Liver (tissue), 9 donors: ENCODE data around the gene FMN1. TPM values are rescaled to one million over a fixed set of nuclear protein-coding genes. Genes with fewer than 3 reads are reported as not detected.

ENCODE experiments used
- DNase-seq: peaks from one replicate; pipeline ENCODE4 v3.0.0-alpha.2; 2017; ENCODE audit warnings: low spot score
- H3K27ac ChIP-seq, 2 donors: one replicate each; pipeline ENCODE4 v1.7.0; 2013; ENCODE audit warnings: inconsistent platforms in 2 of 2, low read length in 2 of 2, control low read depth in 1 of 2, low read depth in 1 of 2, mild to moderate bottlenecking in 1 of 2
- H3K27me3 ChIP-seq, 4 donors: one replicate each; pipeline versions ENCODE4 v1.6.1 to v1.7.0; 2013; ENCODE audit warnings: low read length in 3 of 4, inconsistent platforms in 1 of 4, mild to moderate bottlenecking in 1 of 4, moderate library complexity in 1 of 4; ENCODE audit not compliant: control insufficient read depth in 4 of 4, insufficient read depth in 4 of 4
- H3K36me3 ChIP-seq, 4 donors: one replicate each; pipeline versions ENCODE4 v1.6.1 to v1.7.0; 2013; ENCODE audit warnings: low read length in 3 of 4, mild to moderate bottlenecking in 3 of 4, low read depth in 1 of 4, moderate library complexity in 1 of 4; ENCODE audit not compliant: control insufficient read depth in 4 of 4, insufficient read depth in 3 of 4
- H3K4me1 ChIP-seq, 4 donors: one replicate each; pipeline versions ENCODE4 v1.6.1 to v1.7.0; 2013; ENCODE audit warnings: low read length in 3 of 4, mild to moderate bottlenecking in 3 of 4, moderate library complexity in 1 of 4; ENCODE audit not compliant: control insufficient read depth in 4 of 4, insufficient read depth in 4 of 4
- H3K4me3 ChIP-seq, 3 donors: one replicate each; pipeline versions ENCODE4 v1.6.1 to v1.7.0; 2013; ENCODE audit warnings: low read length in 3 of 3, control low read depth in 1 of 3, low read depth in 1 of 3, mild to moderate bottlenecking in 1 of 3
- H3K9ac ChIP-seq, 2 donors: one replicate each; pipeline ENCODE4 v1.7.0; 2013; ENCODE audit warnings: low read length in 2 of 2, mild to moderate bottlenecking in 2 of 2, moderate library complexity in 2 of 2, control low read depth in 1 of 2, low read depth in 1 of 2
- H3K9me3 ChIP-seq, 4 donors: one replicate each; pipeline versions ENCODE4 v1.6.1 to v1.7.0; 2013; ENCODE audit warnings: low read length in 3 of 4; ENCODE audit not compliant: control insufficient read depth in 4 of 4
- ATF3 ChIP-seq: IDR thresholded peaks from 2 replicates; pipeline ENCODE4 v1.6.1; 2016; ENCODE audit warnings: antibody characterized with exemption
- CTCF ChIP-seq: fragments of 150-350 bp; IDR thresholded peaks from 2 replicates; pipeline ENCODE4 v1.5.1; 2017; ENCODE audit warnings: improper control_type of control experiment, low read depth, low read length; ENCODE audit not compliant: missing input control
- FOXA1 ChIP-seq: IDR thresholded peaks from 2 replicates; pipeline ENCODE4 v1.6.1; 2016; ENCODE audit warnings: antibody characterized with exemption
- GABPA ChIP-seq, 2 donors: IDR thresholded peaks in 1 of 2; conservative IDR thresholded peaks in 1 of 2; 2 replicates each; pipeline ENCODE4 v1.6.1; 2016; ENCODE audit warnings: antibody characterized with exemption in 2 of 2, mild to moderate bottlenecking in 1 of 2, moderate library complexity in 1 of 2
- HNF4A ChIP-seq, 2 donors: conservative IDR thresholded peaks; 2 replicates each; pipeline ENCODE4 v1.6.1; 2016; ENCODE audit warnings: antibody characterized with exemption in 2 of 2, mild to moderate bottlenecking in 2 of 2
- HNF4G ChIP-seq: IDR thresholded peaks from 2 replicates; pipeline ENCODE4 v1.6.1; 2016; ENCODE audit warnings: antibody characterized with exemption
- RAD21 ChIP-seq, 2 donors: IDR thresholded peaks; 2 replicates each; pipeline ENCODE4 v1.6.1; 2016; ENCODE audit warnings: antibody characterized with exemption in 2 of 2, mild to moderate bottlenecking in 2 of 2
- RXRA ChIP-seq, 2 donors: IDR thresholded peaks; 2 replicates each; pipeline ENCODE4 v1.6.1; 2017 to 2018; ENCODE audit warnings: antibody characterized with exemption in 2 of 2, mild to moderate bottlenecking in 1 of 2
- TAF1 ChIP-seq: conservative IDR thresholded peaks from 2 replicates; pipeline ENCODE4 v1.6.1; 2016; ENCODE audit warnings: antibody characterized with exemption, mild to moderate bottlenecking
- YY1 ChIP-seq: IDR thresholded peaks from 2 replicates; pipeline ENCODE4 v1.6.1; 2016; ENCODE audit warnings: antibody characterized with exemption, mild to moderate bottlenecking
- ZBTB33 ChIP-seq: IDR thresholded peaks from 2 replicates; pipeline ENCODE4 v1.6.1; 2016; ENCODE audit warnings: antibody characterized with exemption
- WGBS: extraction: QIAGEN DNeasy Blood & Tissue Kit; methylation state at CpG from one replicate; pipeline ENCODE4 v1.1.7; 2013; 5-methylcytosine and 5-hydroxymethylcytosine counted together
- polyA plus RNA-seq, 2 donors: library from polyadenylated mRNA; stranded (reverse) in 1 of 2; unstranded in 1 of 2; fragments of 200-250 nt in 1 of 2; fragments of >200 nt in 1 of 2; fragmentation: Nextera tagmentation in 1 of 2; extraction: Ambion mirVana in 1 of 2; gene quantifications; one replicate each; pipeline versions ENCODE4 v1.2.1 to v1.2.3, GENCODE V29; 2013 to 2015
- total RNA-seq, 2 donors: library from RNA; depleted of rRNA; stranded (reverse); fragments of >200 nt; gene quantifications; one replicate each; pipeline ENCODE4 v1.2.3, GENCODE V29; 2014
- donor health status: healthy.
- donor health status: healthy.
- donor health status: healthy.
- donor health status: healthy.
- donor health status: healthy.

FMN1 gene
- total and polyA plus RNA-seq, 4 donors, result 0.21 to 5.4 (median 0.53) TPM

GRCh38 chr15:33136353-33136752 is 58.2 kb downstream of the FMN1 start:
- TF ChIP-seq HNF4G, result no peak
- TF ChIP-seq ZBTB33, result no peak
- TF ChIP-seq GABPA (IDR thresholded peaks at IDR 0.05 in 1 of 2, conservative IDR thresholded peaks at IDR 0.05 in 1 of 2), result no peak
- no peak for TF ChIP-seq TAF1
- Histone ChIP-seq H3K27ac (no peak overlapping the region), H3K4me3 (no peak overlapping the region)

GRCh38 chr15:33135355-33135781 is 59.1 kb downstream of the FMN1 start:
- no peaks in the 10 kb centered on the region for H3K9me3 ChIP-seq
- no peaks in the 10 kb centered on the region for H3K27me3 ChIP-seq
- H3K36me3 ChIP-seq, result no peaks in the 10 kb centered on the region
- no peak overlapping the region for H3K27ac ChIP-seq
- 76% methylated on average over 5 of the region's 5 CpGs for WGBS
- DNase-seq, result no peak
- no peak overlapping the region for H3K4me3 ChIP-seq
- H3K4me1 ChIP-seq, result no peaks in the 10 kb centered on the region
- H3K9ac ChIP-seq, result no peak overlapping the region
- TF ChIP-seq ATF3, result no peak
- TF ChIP-seq ZBTB33, result no peak

More at GRCh38 chr15:33136353-33136752, 58.2 kb downstream of the FMN1 start:
- WGBS, result 49% methylated on average over 4 of the region's 4 CpGs
- DNase-seq, result no peak
- H3K9me3 ChIP-seq, result no peaks in the 10 kb centered on the region
- no peaks in the 10 kb centered on the region for H3K4me1 ChIP-seq
- H3K27me3 ChIP-seq, result no peaks in the 10 kb centered on the region
- no peak overlapping the region for H3K9ac ChIP-seq
- H3K36me3 ChIP-seq, result no peaks in the 10 kb centered on the region

- WGBS, result 83% methylated on average over 3 of the region's 3 CpGs
- Histone ChIP-seq H3K9me3 (no peaks in the 10 kb centered on the region), H3K27ac (no peak overlapping the region), H3K36me3 (no peaks in the 10 kb centered on the region), H3K4me3 (no peak overlapping the region), H3K27me3 (no peaks in the 10 kb centered on the region), H3K9ac (no peak overlapping the region), H3K4me1 (no peaks in the 10 kb centered on the region)
- no peak for DNase-seq
- TF ChIP-seq CTCF, result peak; percentile 47
- no peak for TF ChIP-seq RXRA (IDR thresholded peaks at IDR 0.05)
- peak; percentile 76 to 80 for TF ChIP-seq RAD21 (IDR thresholded peaks at IDR 0.05)
- no peak for TF ChIP-seq ATF3
- TF ChIP-seq YY1, result no peak
- no peak for TF ChIP-seq HNF4A (conservative IDR thresholded peaks at IDR 0.05)
- no peak for TF ChIP-seq TAF1
- no peak for TF ChIP-seq FOXA1
Measured at GRCh38 chr15:33132722-33133345, 61.7 kb downstream of the FMN1 start.
